ENCODE measurements around the gene NCF4.

The NCF4 gene

GRCh38 chr22:36892292-36892691, 31.5 kb downstream of the NCF4 start:
- no peak for DNase-seq (ENCODE audit: low read depth in 3 of 3, low spot score in 1 of 3)

- no peak for DNase-seq (ENCODE audit: low read depth in 3 of 3, low spot score in 1 of 3)
Measured at GRCh38 chr22:36893262-36893661, 32.5 kb downstream of the NCF4 start.

GRCh38 chr22:36894266-36894665, 33.5 kb downstream of the NCF4 start:
- no peak for DNase-seq (ENCODE audit: low read depth in 3 of 3, low spot score in 1 of 3)

GRCh38 chr22:36897611-36898010, 36.8 kb downstream of the NCF4 start:
- no peak for DNase-seq (ENCODE audit: low read depth in 3 of 3, low spot score in 1 of 3)

GRCh38 chr22:36898690-36899089, 37.9 kb downstream of the NCF4 start:
- DNase-seq (ENCODE audit: low read depth in 3 of 3, low spot score in 1 of 3), result no peak

- no peak for DNase-seq (ENCODE audit: low read depth in 3 of 3, low spot score in 1 of 3)
Measured at GRCh38 chr22:36899498-36899897, 38.7 kb downstream of the NCF4 start.

GRCh38 chr22:36900225-36900624, 39.4 kb downstream of the NCF4 start:
- DNase-seq (ENCODE audit: low read depth in 3 of 3, low spot score in 1 of 3), result no peak

- DNase-seq (ENCODE audit: low read depth in 3 of 3, low spot score in 1 of 3), result no peak
Measured at GRCh38 chr22:36900880-36901279, 40.1 kb downstream of the NCF4 start.

- DNase-seq (ENCODE audit: low read depth in 3 of 3, low spot score in 1 of 3), result no peak
Measured at GRCh38 chr22:36901411-36902142, 40.8 kb downstream of the NCF4 start.

- DNase-seq (ENCODE audit: low read depth in 3 of 3, low spot score in 1 of 3), result no peak
Measured at GRCh38 chr22:36902143-36902926, 41.5 kb downstream of the NCF4 start.

GRCh38 chr22:36904260-36904880, 43.6 kb downstream of the NCF4 start:
- DNase-seq (ENCODE audit: low read depth in 3 of 3, low spot score in 1 of 3), result no peak

GRCh38 chr22:36907253-36908195, 46.7 kb downstream of the NCF4 start:
- DNase-seq (ENCODE audit: low read depth in 3 of 3, low spot score in 1 of 3), result no peak

GRCh38 chr22:36910461-36910860, 49.7 kb downstream of the NCF4 start:
- no peak for DNase-seq (ENCODE audit: low read depth in 3 of 3, low spot score in 1 of 3)

GRCh38 chr22:36911887-36912661, 51.3 kb downstream of the NCF4 start:
- DNase-seq (ENCODE audit: low read depth in 3 of 3, low spot score in 1 of 3), result no peak

- DNase-seq (ENCODE audit: low read depth in 3 of 3, low spot score in 1 of 3), result no peak
Measured at GRCh38 chr22:36912694-36913426, 52.1 kb downstream of the NCF4 start.

- no peak for DNase-seq (ENCODE audit: low read depth in 3 of 3, low spot score in 1 of 3)
Measured at GRCh38 chr22:36913427-36914389, 52.9 kb downstream of the NCF4 start, which contains the start of gene CSF2RB. TSS of gene CSF2RB (plus strand) at chr22:36913628. CDS start at chr22:36922208, 8,580 bp downstream.

- no peak for DNase-seq (ENCODE audit: low read depth in 3 of 3, low spot score in 1 of 3)
Measured at GRCh38 chr22:36914390-36914752, 53.6 kb downstream of the NCF4 start.

GRCh38 chr22:36916034-36916433, 55.2 kb downstream of the NCF4 start:
- DNase-seq (ENCODE audit: low read depth in 3 of 3, low spot score in 1 of 3), result no peak

All from stimulated activated CD4-positive, alpha-beta T cell treated with anti-CD3 and anti-CD28 coated beads, TNF-alpha, amount 100 ng/mL, for 1 hour (primary cell).